ENCODE data around the gene DOCK6. TPM values are rescaled to one million over a fixed set of nuclear protein-coding genes. Genes with fewer than 3 reads are reported as not detected.
A peak's percentile ranks its signal among the peaks of the same experiment; 100 is the strongest.

DOCK6 gene
- total RNA-seq, 1 experiment from 2014 or later = 88.8 TPM

DNA sequence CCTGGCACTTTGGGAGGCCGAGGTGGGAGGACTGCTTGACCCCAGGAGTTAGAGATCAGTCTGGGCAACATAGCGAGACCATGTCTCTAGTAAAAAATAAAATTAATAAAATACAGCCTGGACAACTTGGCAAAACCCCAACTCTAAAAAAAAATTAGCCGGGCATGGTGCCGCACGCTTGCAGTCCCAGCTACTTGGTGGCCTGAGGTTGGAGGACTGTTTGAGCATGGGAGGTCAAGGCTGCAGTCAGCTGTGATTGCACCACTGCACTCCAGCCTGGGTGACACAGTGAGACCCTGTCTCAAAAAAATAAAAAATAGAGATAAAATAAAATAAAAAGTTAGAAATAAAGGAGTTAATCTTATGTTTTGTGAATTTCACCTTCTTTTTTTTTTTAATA is 91.2 kb downstream of the DOCK6 start (continued):
- TF ChIP-seq ZBTB21 (CRISPR knock-in tag; IDR thresholded peaks at IDR 0.05; ENCODE audit: borderline replicate concordance) (no peak), ETV6 (CRISPR knock-in tag; IDR thresholded peaks at IDR 0.05) (no peak), PRRX2 (CRISPR knock-in tag; IDR thresholded peaks at IDR 0.05) (no peak), RORB (CRISPR knock-in tag; IDR thresholded peaks at IDR 0.05) (no peak), ZNF232 (CRISPR knock-in tag; IDR thresholded peaks at IDR 0.05) (no peak), NFATC4 (CRISPR knock-in tag; IDR thresholded peaks at IDR 0.05) (no peak), NR2C2 (CRISPR knock-in tag; IDR thresholded peaks at IDR 0.05) (no peak), SP1 (CRISPR knock-in tag; conservative IDR thresholded peaks at IDR 0.05) (no peak)
- TF ChIP-seq, protein P1, sequence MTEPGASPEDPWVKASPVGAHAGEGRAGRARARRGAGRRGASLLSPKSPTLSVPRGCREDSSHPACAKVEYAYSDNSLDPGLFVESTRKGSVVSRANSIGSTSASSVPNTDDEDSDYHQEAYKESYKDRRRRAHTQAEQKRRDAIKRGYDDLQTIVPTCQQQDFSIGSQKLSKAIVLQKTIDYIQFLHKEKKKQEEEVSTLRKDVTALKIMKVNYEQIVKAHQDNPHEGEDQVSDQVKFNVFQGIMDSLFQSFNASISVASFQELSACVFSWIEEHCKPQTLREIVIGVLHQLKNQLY (CRISPR knock-in tag; IDR thresholded peaks at IDR 0.05) = no peak
- TF ChIP-seq, protein P2, sequence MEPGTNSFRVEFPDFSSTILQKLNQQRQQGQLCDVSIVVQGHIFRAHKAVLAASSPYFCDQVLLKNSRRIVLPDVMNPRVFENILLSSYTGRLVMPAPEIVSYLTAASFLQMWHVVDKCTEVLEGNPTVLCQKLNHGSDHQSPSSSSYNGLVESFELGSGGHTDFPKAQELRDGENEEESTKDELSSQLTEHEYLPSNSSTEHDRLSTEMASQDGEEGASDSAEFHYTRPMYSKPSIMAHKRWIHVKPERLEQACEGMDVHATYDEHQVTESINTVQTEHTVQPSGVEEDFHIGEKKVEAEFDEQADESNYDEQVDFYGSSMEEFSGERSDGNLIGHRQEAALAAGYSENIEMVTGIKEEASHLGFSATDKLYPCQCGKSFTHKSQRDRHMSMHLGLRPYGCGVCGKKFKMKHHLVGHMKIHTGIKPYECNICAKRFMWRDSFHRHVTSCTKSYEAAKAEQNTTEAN (CRISPR knock-in tag; IDR thresholded peaks at IDR 0.05) = no peak

DNA sequence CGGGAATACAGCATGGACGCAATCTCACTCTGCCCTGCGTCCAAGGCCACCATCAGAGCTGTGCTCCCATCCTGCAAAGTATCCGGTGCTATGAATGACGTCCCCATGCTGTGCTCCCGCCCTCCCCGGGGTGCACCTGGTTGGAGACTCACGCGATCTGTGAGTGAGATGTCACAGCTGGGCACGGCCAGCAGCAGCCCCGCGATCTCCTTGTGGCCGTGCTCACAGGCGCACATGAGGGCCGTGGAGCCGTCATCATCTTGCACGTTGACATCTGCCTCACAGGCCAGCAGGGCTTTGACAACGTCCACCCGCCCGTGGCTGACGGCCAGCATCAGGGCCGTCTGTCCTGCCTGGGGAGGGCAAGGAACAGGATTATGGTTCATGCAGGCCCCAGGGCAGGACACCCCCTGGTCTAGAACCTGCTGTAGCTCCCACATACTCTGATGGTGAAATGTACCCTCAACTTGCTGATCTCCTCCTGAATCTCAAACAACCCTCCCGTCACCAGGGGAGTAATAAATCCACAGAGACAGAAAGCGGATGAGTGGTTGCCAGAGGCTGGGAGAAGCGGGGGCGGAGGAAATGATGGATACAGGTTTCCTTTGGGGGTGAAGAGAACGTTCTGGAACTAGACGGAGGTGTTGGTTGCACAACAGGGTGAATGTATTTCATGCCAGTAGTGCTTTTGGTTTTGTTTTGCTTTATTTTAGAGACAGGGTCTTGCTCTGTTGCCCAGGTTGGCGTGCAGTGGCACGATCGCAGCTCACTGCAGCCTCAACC is 92.2 kb downstream of the DOCK6 start:
- Mint-ChIP-seq H3K27me3 (ENCODE audit: low read depth) (no peaks in the 10 kb centered on the region; the same call in 1 of the 2 replicates), H3K4me1 (no peaks in the 10 kb centered on the region), H3K36me3 (peaks cover 23% of the 10 kb centered on the region), H3K9me3 (no peaks in the 10 kb centered on the region), H3K4me3 (no peak overlapping the region), H3K27ac (peak overlapping the region; percentile 32; the same call in 1 of the 2 replicates)
- no peak for TF ChIP-seq GRHL2 (CRISPR knock-in tag; IDR thresholded peaks at IDR 0.05; ENCODE audit: insufficient replicate concordance, severe bottlenecking)
- TF ChIP-seq, protein P3, sequence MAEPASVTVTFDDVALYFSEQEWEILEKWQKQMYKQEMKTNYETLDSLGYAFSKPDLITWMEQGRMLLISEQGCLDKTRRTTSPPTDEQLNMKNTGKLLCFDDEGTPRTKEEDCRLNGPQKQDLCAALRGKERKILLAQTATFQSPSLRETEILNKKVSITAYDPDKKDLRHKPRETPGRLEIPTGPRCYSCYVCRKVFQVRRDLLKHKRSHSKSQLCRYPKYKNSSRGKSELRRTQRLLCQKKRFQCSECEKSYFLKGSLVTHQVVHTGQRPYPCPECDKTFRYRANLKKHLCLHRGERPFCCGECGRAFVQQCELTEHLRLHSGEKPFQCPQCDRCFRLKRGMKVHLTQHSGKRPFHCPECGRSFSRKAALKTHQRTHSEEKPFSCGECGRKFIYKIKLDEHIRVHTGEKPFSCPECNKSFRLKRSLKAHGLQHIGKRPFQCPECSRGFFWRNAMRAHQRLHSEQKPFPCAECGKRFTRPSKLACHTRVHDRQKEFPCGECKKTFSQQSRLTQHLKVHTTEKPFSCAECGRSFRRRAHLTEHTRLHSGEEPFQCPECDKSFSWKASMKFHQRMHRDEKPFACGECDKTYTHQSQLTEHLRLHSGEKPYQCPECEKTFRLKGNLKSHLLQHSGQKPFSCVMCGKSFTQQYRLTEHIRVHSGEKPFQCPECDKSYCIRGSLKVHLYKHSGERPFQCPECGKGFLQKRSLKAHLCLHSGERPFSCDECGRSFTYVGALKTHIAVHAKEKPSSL (CRISPR knock-in tag; conservative IDR thresholded peaks at IDR 0.05) = no peak
- TF ChIP-seq NFATC4 (CRISPR knock-in tag; IDR thresholded peaks at IDR 0.05) = no peak
- no peak for TF ChIP-seq ZBTB21 (CRISPR knock-in tag; IDR thresholded peaks at IDR 0.05; ENCODE audit: borderline replicate concordance)
- TF ChIP-seq SOX15 (CRISPR knock-in tag; IDR thresholded peaks at IDR 0.05) = no peak
- TF ChIP-seq NR3C1 (CRISPR knock-in tag; conservative IDR thresholded peaks at IDR 0.05; ENCODE audit: low read depth) = no peak
- CTCF ChIA-PET = no interaction called here
- POLR2A ChIA-PET = no interaction called here
- ATAC-seq (no peak), DNase-seq (ENCODE audit: low spot score) (no peak)

DNA sequence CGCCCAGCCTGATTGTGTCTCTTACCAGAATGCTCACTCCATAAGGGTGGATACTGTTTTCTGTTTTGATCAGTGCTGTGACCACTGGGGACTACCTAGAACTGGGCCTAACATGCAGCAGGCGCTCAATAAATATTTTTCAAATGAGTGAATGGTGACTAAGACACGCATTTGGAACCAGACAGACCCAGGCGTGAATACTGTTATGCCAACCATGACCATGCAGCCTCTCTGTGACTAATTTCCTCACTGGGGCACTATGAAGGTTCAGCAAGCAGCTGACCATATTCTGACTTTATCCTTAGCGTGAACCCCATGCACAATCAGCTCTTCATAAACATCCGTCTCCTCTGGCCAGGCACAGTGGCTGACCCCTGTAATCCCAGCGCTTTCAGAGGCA is 93.8 kb downstream of the DOCK6 start:
- peaks cover 23% of the 10 kb centered on the region for H3K36me3 Mint-ChIP-seq
- H3K27me3 Mint-ChIP-seq (ENCODE audit: low read depth) = no peaks in the 10 kb centered on the region; the same call in 1 of the 2 replicates
- H3K9me3 Mint-ChIP-seq = no peaks in the 10 kb centered on the region
- 0 out of 2 replicates have a peak overlapping the region, but pooled peaks have one; percentile 27 for H3K27ac Mint-ChIP-seq
- ATAC-seq = no peak
- DNase-seq (ENCODE audit: low spot score) = no peak
- ChIA-PET POLR2A (no interaction called here), CTCF (no interaction called here)
- TF ChIP-seq, protein P4, sequence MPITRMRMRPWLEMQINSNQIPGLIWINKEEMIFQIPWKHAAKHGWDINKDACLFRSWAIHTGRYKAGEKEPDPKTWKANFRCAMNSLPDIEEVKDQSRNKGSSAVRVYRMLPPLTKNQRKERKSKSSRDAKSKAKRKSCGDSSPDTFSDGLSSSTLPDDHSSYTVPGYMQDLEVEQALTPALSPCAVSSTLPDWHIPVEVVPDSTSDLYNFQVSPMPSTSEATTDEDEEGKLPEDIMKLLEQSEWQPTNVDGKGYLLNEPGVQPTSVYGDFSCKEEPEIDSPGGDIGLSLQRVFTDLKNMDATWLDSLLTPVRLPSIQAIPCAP (CRISPR knock-in tag; IDR thresholded peaks at IDR 0.05) = no peak
- no peak for TF ChIP-seq GABPB1 (CRISPR knock-in tag; IDR thresholded peaks at IDR 0.05)
- TF ChIP-seq FOXK1 (CRISPR knock-in tag; IDR thresholded peaks at IDR 0.05) = no peak
- TF ChIP-seq, protein P5, sequence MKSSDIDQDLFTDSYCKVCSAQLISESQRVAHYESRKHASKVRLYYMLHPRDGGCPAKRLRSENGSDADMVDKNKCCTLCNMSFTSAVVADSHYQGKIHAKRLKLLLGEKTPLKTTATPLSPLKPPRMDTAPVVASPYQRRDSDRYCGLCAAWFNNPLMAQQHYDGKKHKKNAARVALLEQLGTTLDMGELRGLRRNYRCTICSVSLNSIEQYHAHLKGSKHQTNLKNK (CRISPR knock-in tag; IDR thresholded peaks at IDR 0.05) = no peak
- no peak for TF ChIP-seq TEAD4 (CRISPR knock-in tag; IDR thresholded peaks at IDR 0.05)
- no peak for TF ChIP-seq SMAD3 (CRISPR knock-in tag; IDR thresholded peaks at IDR 0.05; ENCODE audit: borderline replicate concordance)
- no peak for TF ChIP-seq SOX15 (CRISPR knock-in tag; IDR thresholded peaks at IDR 0.05)
- no peak for TF ChIP-seq FOXP1 (CRISPR knock-in tag; IDR thresholded peaks at IDR 0.05; ENCODE audit: borderline replicate concordance)
- TF ChIP-seq, protein P1 (CRISPR knock-in tag; IDR thresholded peaks at IDR 0.05) = no peak
- TF ChIP-seq EMX1 (CRISPR knock-in tag; IDR thresholded peaks at IDR 0.05) = no peak
- no peaks in the 10 kb centered on the region for H3K4me1 Mint-ChIP-seq
- H3K4me3 Mint-ChIP-seq = no peak overlapping the region

All from WTC11 (cell line).